Spleen (tissue), 11 donors: ENCODE data around the gene FKBP2. TPM values are rescaled to one million over a fixed set of nuclear protein-coding genes. Genes with fewer than 3 reads are reported as not detected.

Experiments
- DNase-seq: peaks from one replicate; pipeline ENCODE4 v3.0.0-alpha.2; 2020
- H3K27ac ChIP-seq, 8 donors: fragments of 200-600 bp; sonication (generic) in 7 of 8; 1 replicate in 4 of 8; 2 replicates in 4 of 8; pipeline versions ENCODE4 v1.5.0 to v1.8.0; 2016 to 2021; ENCODE audit warnings: inconsistent platforms in 4 of 8, mild to moderate bottlenecking in 4 of 8, moderate library complexity in 1 of 8
- H3K27me3 ChIP-seq, 7 donors: fragments of 200-600 bp; sonication (generic) in 6 of 7; replicated peaks in 1 of 7; 1 replicate in 4 of 7; 2 replicates in 3 of 7; pipeline versions ENCODE4 v1.5.0 to v1.8.0; 2016 to 2021; ENCODE audit warnings: inconsistent platforms in 3 of 7, mild to moderate bottlenecking in 1 of 7
- H3K36me3 ChIP-seq, 6 donors: fragments of 200-600 bp; sonication (generic) in 5 of 6; 1 replicate in 4 of 6; 2 replicates in 2 of 6; pipeline versions ENCODE4 v1.5.0 to v1.8.0; 2016 to 2021; ENCODE audit warnings: inconsistent platforms in 2 of 6
- H3K4me1 ChIP-seq, 6 donors: fragments of 200-600 bp; sonication (generic) in 5 of 6; 1 replicate in 3 of 6; 2 replicates in 3 of 6; pipeline versions ENCODE4 v1.5.0 to v1.8.0; 2016 to 2021; ENCODE audit warnings: inconsistent platforms in 3 of 6
- H3K4me3 ChIP-seq, 8 donors: fragments of 200-600 bp; sonication (generic) in 7 of 8; 1 replicate in 4 of 8; 2 replicates in 4 of 8; pipeline versions ENCODE4 v1.5.0 to v1.8.0; 2016 to 2021; ENCODE audit warnings: inconsistent platforms in 4 of 8, mild to moderate bottlenecking in 4 of 8, moderate library complexity in 2 of 8
- H3K9me3 ChIP-seq, 8 donors: fragments of 200-600 bp; sonication (generic) in 7 of 8; 1 replicate in 4 of 8; 2 replicates in 4 of 8; pipeline versions ENCODE4 v1.5.0 to v1.8.0; 2016 to 2021; ENCODE audit warnings: inconsistent platforms in 4 of 8
- CTCF ChIP-seq, 11 experiments: fragments of 200-600 bp in 7 of 11; fragments of 450-650 bp in 4 of 11; sonication (generic) in 4 of 11; IDR thresholded peaks in 8 of 11; conservative IDR thresholded peaks in 3 of 11; 1 replicate in 7 of 11; 2 replicates in 4 of 11; pipeline versions ENCODE4 v1.4.0 to v1.8.0; 2016 to 2021; ENCODE audit warnings: antibody characterized with exemption in 11 of 11, inconsistent platforms in 4 of 11, mild to moderate bottlenecking in 1 of 11
- POLR2A ChIP-seq, 3 donors: fragments of 450-650 bp; IDR thresholded peaks; one replicate each; pipeline ENCODE4 v1.5.1; 2017; ENCODE audit warnings: antibody characterized with exemption in 3 of 3, mild to moderate bottlenecking in 1 of 3
- POLR2AphosphoS5 ChIP-seq, 3 donors: sonication (generic); formaldehyde crosslinking; IDR thresholded peaks; one replicate each; pipeline ENCODE4 v1.5.1; 2017; ENCODE audit warnings: antibody characterized with exemption in 3 of 3
- WGBS, 5 donors: extraction: QIAGEN DNeasy Blood & Tissue Kit in 3 of 5; methylation state at CpG; one replicate each; pipeline versions ENCODE4 v1.1.5 to v1.1.7; 2013 to 2018; 5-methylcytosine and 5-hydroxymethylcytosine counted together
- intact Hi-C: fragments of 100-400 bp; cut with DNase I; formaldehyde crosslinking; loops from one replicate; pipeline ENCODE4 v1.15.0; 2023; ENCODE audit warnings: low total_unique reads
- polyA plus RNA-seq, 3 donors: library from polyadenylated mRNA; stranded (reverse); fragments of 200-250 nt; gene quantifications; one replicate each; pipeline ENCODE4 v1.2.1, GENCODE V29; 2013
- total RNA-seq, 7 donors: library from RNA; depleted of rRNA in 3 of 7; stranded (reverse); fragments of >200 nt in 3 of 7; fragmentation: NEBNext Ultra II Directional in 4 of 7; extraction: Animal tissue kit (Norgen Biotek cat#: 25700) in 4 of 7; gene quantifications; one replicate each; pipeline versions ENCODE4 v1.1.0 to v1.2.1, GENCODE V29; 2016 to 2021
- donor health status: healthy with polysubstance abuse.
- donor health status: DM: no; HTN: no; CAD: no; lungs with moderate emphysema.
- donor health status: DM: no; HTN: no; CAD: no.
- donor health status: Bipolar disorder and iron deficiency.
- donor health status: healthy.
- donor health status: DM: no; HTN: no; CAD: no.
- donor health status: DM: yes; HTN: yes; CAD: no.

FKBP2 gene
- total and polyA plus RNA-seq, 10 donors, result 26.9 to 104 (median 44.7) TPM

DNA sequence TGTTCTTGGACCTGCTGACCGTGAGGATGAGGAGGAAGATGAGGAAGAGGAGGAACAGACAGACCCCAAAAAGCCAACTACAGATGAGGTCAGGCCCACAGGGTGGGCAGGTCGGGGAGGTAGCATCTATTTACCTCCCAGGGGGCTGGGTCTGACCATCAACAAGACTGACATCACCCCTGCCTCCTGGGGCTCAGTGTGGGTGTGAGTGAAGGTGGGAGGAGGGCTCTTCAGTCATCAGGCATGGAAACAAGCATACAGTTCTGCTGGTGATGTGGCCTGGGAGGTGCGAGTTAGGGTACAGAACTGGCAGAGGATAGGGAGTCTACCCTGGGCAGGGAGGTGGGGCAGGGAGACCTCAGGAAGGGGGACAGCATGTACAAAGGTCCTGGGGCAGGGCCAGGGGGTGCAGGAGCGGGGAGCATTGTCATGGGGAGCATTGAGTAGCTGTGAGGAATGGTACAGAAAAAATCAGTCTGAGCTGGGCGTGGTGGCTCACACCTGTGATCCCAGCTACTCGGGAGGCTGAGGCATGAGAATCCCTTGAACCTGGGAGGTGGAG lies 19.3 kb downstream of the FKBP2 start:
- Histone ChIP-seq H3K36me3 (peaks cover 0 to 100% (median 71%) of the 10 kb centered on the region in 6 donors), H3K27ac (no peak overlapping the region), H3K27me3 (no peaks in the 10 kb centered on the region), H3K4me3 (no peak overlapping the region), H3K9me3 (no peaks in the 10 kb centered on the region), H3K4me1 (peaks cover 0 to 7% (median 2%) of the 10 kb centered on the region in 6 donors)
- intact Hi-C loops, result no loop called here
- DNase-seq, result no peak
- 89 to 95% (median 91%) methylated on average over 6 of the region's 6 CpGs for WGBS, 5 donors
- TF ChIP-seq CTCF (IDR thresholded peaks at IDR 0.05 in 8 of 11, conservative IDR thresholded peaks at IDR 0.05 in 3 of 11), result no peak
- TF ChIP-seq POLR2A (IDR thresholded peaks at IDR 0.05), result no peak
- TF ChIP-seq POLR2AphosphoS5 (IDR thresholded peaks at IDR 0.05), result no peak

- Histone ChIP-seq H3K9me3 (no peaks in the 10 kb centered on the region), H3K36me3 (peaks cover 0 to 100% (median 64%) of the 10 kb centered on the region in 6 donors), H3K27me3 (no peaks in the 10 kb centered on the region), H3K4me1 (peaks cover 0 to 6% (median 2%) of the 10 kb centered on the region in 6 donors), H3K4me3 (no peak overlapping the region), H3K27ac (no peak overlapping the region)
- intact Hi-C loops, result no loop called here
- TF ChIP-seq CTCF (IDR thresholded peaks at IDR 0.05 in 8 of 11, conservative IDR thresholded peaks at IDR 0.05 in 3 of 11) (no peak), POLR2A (IDR thresholded peaks at IDR 0.05) (no peak), POLR2AphosphoS5 (IDR thresholded peaks at IDR 0.05) (no peak)
- WGBS, 5 donors, result 89 to 96% (median 94%) methylated on average over 14 to 18 of the region's 18 CpGs
- no peak for DNase-seq
Observed at GRCh38 chr11:64261556-64262080, 20.7 kb downstream of the FKBP2 start.

DNA sequence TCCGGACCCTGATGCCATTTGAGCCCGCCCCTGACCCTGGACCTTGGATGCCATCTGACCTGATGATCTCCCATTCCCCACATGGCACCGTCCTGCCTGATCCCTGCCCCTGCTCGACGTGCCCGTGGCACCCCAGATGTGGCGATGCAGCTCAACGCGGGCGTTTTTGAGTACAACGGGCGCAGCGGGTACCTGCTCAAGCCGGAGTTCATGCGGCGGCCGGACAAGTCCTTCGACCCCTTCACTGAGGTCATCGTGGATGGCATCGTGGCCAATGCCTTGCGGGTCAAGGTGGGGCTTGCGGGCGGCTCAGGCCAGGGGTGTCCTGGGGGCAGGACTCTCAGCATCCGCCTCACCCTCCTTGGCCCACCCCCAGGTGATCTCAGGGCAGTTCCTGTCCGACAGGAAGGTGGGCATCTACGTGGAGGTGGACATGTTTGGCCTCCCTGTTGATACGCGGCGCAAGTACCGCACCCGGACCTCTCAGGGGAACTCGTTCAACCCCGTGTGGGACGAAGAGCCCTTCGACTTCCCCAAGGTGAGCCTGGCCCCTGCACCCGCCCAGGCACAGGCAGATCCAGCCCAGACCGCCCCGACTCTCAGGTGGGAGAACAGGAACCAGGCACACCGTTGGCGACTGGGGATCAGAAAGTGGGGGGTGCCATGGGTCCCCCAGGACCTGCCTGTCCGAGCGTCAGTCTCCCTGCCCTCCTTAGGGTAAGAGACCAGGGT lies 21.5 kb downstream of the FKBP2 start:
- Histone ChIP-seq H3K36me3 (peaks cover 0 to 100% (median 61%) of the 10 kb centered on the region in 6 donors), H3K27me3 (no peaks in the 10 kb centered on the region), H3K27ac (no peak overlapping the region), H3K4me1 (peaks cover 6 to 15% (median 10%) of the 10 kb centered on the region in 6 donors), H3K4me3 (no peak overlapping the region), H3K9me3 (no peaks in the 10 kb centered on the region)
- peak; percentile 76 for DNase-seq
- WGBS, 5 donors, result 93 to 97% (median 95%) methylated on average over 34 to 42 of the region's 42 CpGs
- intact Hi-C loops, result no loop called here
- TF ChIP-seq POLR2AphosphoS5 (IDR thresholded peaks at IDR 0.05), result no peak

- H3K9me3 ChIP-seq, result no peaks in the 10 kb centered on the region
- H3K27ac ChIP-seq, result no peak overlapping the region
- DNase-seq, result peak; percentile 72
- peaks cover 0 to 94% (median 59%) of the 10 kb centered on the region in 6 donors for H3K36me3 ChIP-seq
- H3K4me1 ChIP-seq, result peaks cover 14 to 23% (median 19%) of the 10 kb centered on the region in 6 donors
- TF ChIP-seq POLR2A (IDR thresholded peaks at IDR 0.05), result no peak
- peak in 1 of 3 donors; percentile 14 for TF ChIP-seq POLR2AphosphoS5 (IDR thresholded peaks at IDR 0.05)
- TF ChIP-seq CTCF (IDR thresholded peaks at IDR 0.05 in 8 of 11, conservative IDR thresholded peaks at IDR 0.05 in 3 of 11), result no peak
- no peak overlapping the region for H3K4me3 ChIP-seq
- intact Hi-C loops, result no loop called here
- 87 to 90% (median 88%) methylated on average over 26 to 29 of the region's 29 CpGs for WGBS, 5 donors
- H3K27me3 ChIP-seq, result no peaks in the 10 kb centered on the region
Observed at GRCh38 chr11:64263021-64263946, 22.4 kb downstream of the FKBP2 start.
